HepG2 (cell line): Measurements from ENCODE around the gene ARL16. TPM values are rescaled to one million over a fixed set of nuclear protein-coding genes. Genes with fewer than 3 reads are reported as not detected.

Experiments
- ARHGAP35 ChIP-seq: sonication (generic); formaldehyde crosslinking; IDR thresholded peaks from 2 replicates; pipeline ENCODE4 v1.9.0; 2022; ENCODE audit warnings: mild to moderate bottlenecking, inconsistent platforms, moderate library complexity, missing genetic modification reagents, borderline replicate concordance
- ARID5B ChIP-seq: IDR thresholded peaks from 2 replicates; pipeline ENCODE4 v1.4.0; 2020; ENCODE audit warnings: mild to moderate bottlenecking, missing genetic modification reagents
- ARNT ChIP-seq: fragments of 450-650 bp; IDR thresholded peaks from 2 replicates; pipeline ENCODE4 v1.6.1; 2017
- BCL3 ChIP-seq: sonication (generic); formaldehyde crosslinking; IDR thresholded peaks from 2 replicates; pipeline ENCODE4 v1.5.1; 2020; ENCODE audit warnings: mild to moderate bottlenecking, missing genetic modification reagents, moderate library complexity
- CREM ChIP-seq, 2 experiments: sonication (generic) in 1 of 2; formaldehyde crosslinking in 1 of 2; IDR thresholded peaks; 2 replicates each; pipeline versions ENCODE4 v1.4.0 to v1.6.1; 2016 to 2020; ENCODE audit warnings: antibody characterized with exemption in 1 of 2, mild to moderate bottlenecking in 1 of 2, missing genetic modification reagents in 1 of 2
- MEIS1 ChIP-seq: sonication (generic); formaldehyde crosslinking; IDR thresholded peaks from 2 replicates; pipeline ENCODE4 v1.9.0; 2021; ENCODE audit warnings: mild to moderate bottlenecking, missing genetic modification reagents, moderate library complexity, borderline replicate concordance
- MIER3 ChIP-seq: IDR thresholded peaks from 2 replicates; pipeline ENCODE4 v1.6.1; 2016; ENCODE audit warnings: missing compliant biosample characterization, borderline replicate concordance
- NBN ChIP-seq: fragments of 450-650 bp; conservative IDR thresholded peaks from 2 replicates; pipeline ENCODE4 v1.6.1; 2017
- POGZ ChIP-seq: sonication (generic); formaldehyde crosslinking; IDR thresholded peaks from 2 replicates; pipeline ENCODE4 v1.4.0; 2020; ENCODE audit warnings: mild to moderate bottlenecking, missing genetic modification reagents
- REXO4 ChIP-seq: sonication (generic); formaldehyde crosslinking; IDR thresholded peaks from 2 replicates; pipeline ENCODE4 v1.8.0; 2022; ENCODE audit warnings: missing genetic modification reagents, mild to moderate bottlenecking, borderline replicate concordance
- SP4 ChIP-seq: sonication (generic); formaldehyde crosslinking; IDR thresholded peaks from 2 replicates; pipeline ENCODE4 v1.8.1; 2023; ENCODE audit warnings: mild to moderate bottlenecking, missing genetic modification reagents
- TAF1 ChIP-seq: sonication (generic); formaldehyde crosslinking; IDR thresholded peaks from 2 replicates; pipeline ENCODE4 v1.4.0; 2020; ENCODE audit warnings: missing genetic modification reagents
- THRA ChIP-seq: sonication (generic); formaldehyde crosslinking; IDR thresholded peaks from 2 replicates; pipeline ENCODE4 v1.4.0; 2020; ENCODE audit warnings: missing genetic modification reagents, borderline replicate concordance
- ZNF12 ChIP-seq: sonication (generic); formaldehyde crosslinking; IDR thresholded peaks from 2 replicates; pipeline ENCODE4 v1.5.0; 2020; ENCODE audit warnings: missing genetic modification reagents
- ZNF235 ChIP-seq: sonication (generic); formaldehyde crosslinking; IDR thresholded peaks from 2 replicates; pipeline ENCODE4 v1.8.1; 2023; ENCODE audit warnings: mild to moderate bottlenecking, missing genetic modification reagents, borderline replicate concordance
- ZNF556 ChIP-seq: sonication (generic); formaldehyde crosslinking; IDR thresholded peaks from 2 replicates; pipeline ENCODE4 v1.4.0; 2020; ENCODE audit warnings: mild to moderate bottlenecking, missing genetic modification reagents, borderline replicate concordance
- ZNF670 ChIP-seq: sonication (generic); formaldehyde crosslinking; IDR thresholded peaks from 2 replicates; pipeline ENCODE4 v1.8.0; 2022; ENCODE audit warnings: mild to moderate bottlenecking, missing genetic modification reagents, borderline replicate concordance
- ZNF737 ChIP-seq: sonication (generic); formaldehyde crosslinking; IDR thresholded peaks from 2 replicates; pipeline ENCODE4 v1.5.0; 2020; ENCODE audit warnings: missing genetic modification reagents, mild to moderate bottlenecking, borderline replicate concordance
- ZNF788 ChIP-seq: sonication (generic); formaldehyde crosslinking; IDR thresholded peaks from 2 replicates; pipeline ENCODE4 v1.5.0; 2020; ENCODE audit warnings: mild to moderate bottlenecking, missing genetic modification reagents, borderline replicate concordance
- polyA plus RNA-seq, 8 experiments: library from polyadenylated mRNA; depleted of rRNA in 3 of 8; stranded (reverse) in 7 of 8; unstranded in 1 of 8; fragments of >200 nt; fragmentation: Illumina TruSeq in 4 of 8; extraction: Trizol in 4 of 8; gene quantifications; 2 replicates each; pipeline versions ENCODE4 v1.2.1 to v1.2.3, GENCODE V29; 2011 to 2016; ENCODE audit warnings: low read depth in 4 of 8, missing spikeins in 1 of 8, mixed read lengths in 1 of 8; ENCODE audit not compliant: insufficient read depth in 1 of 8
- total RNA-seq, 5 experiments: library from RNA; depleted of rRNA; stranded (reverse); fragments of >200 nt; fragmentation: Illumina TruSeq; extraction: Trizol; gene quantifications; 2 replicates each; pipeline ENCODE4 v1.2.3, GENCODE V29; 2016; ENCODE audit warnings: low read depth in 1 of 5

ARL16 gene
- total and polyA plus RNA-seq, 2 of the 13 experiments (the other 11 are each of a cell fraction or from before 2014, with no cell fraction given), result 20.8 to 30.8 TPM

GRCh38 chr17:81727324-81728031 lies 43.9 kb upstream of the ARL16 start (continued):
- TF ChIP-seq ZNF235 (peak; percentile 90; the same call in 1 of the 2 replicates), BCL3 (peak; percentile 99), ZNF788 (peak; percentile 97; the same call in 1 of the 2 replicates), POGZ (peak; percentile 77), ZNF556 (peak; percentile 97), TAF1 (CRISPR knock-in tag) (peak; percentile 75), ARNT (no peak), ARHGAP35 (CRISPR knock-in tag) (peak; percentile 98), SP4 (peak; percentile 81; the same call in 1 of the 2 replicates), ARID5B (CRISPR knock-in tag) (peak; percentile 77), ZNF737 (CRISPR knock-in tag) (peak; percentile 99), REXO4 (CRISPR knock-in tag) (peak; percentile 98), NBN (no peak), ZNF12 (CRISPR knock-in tag) (peak; percentile 94), ZNF670 (peak; percentile 97; the same call in 1 of the 2 replicates), THRA (CRISPR knock-in tag) (peak; percentile 89), MEIS1 (CRISPR knock-in tag) (peak; percentile 80; the same call in 1 of the 2 replicates), CREM (IDR thresholded peaks at IDR 0.05) (peak; percentile 68), CREM (CRISPR knock-in tag; IDR thresholded peaks at IDR 0.05) (no peak), MIER3 (peak; percentile 99)
